IMR-90 (cell line): ENCODE data around the gene GTF2H4. TPM values are rescaled to one million over a fixed set of nuclear protein-coding genes. Genes with fewer than 3 reads are reported as not detected.

Source experiments
- ATAC-seq: fragments of 200-7000 bp; cut with Tn5 transposase; 2 replicates; pipeline ENCODE4 v1.9.1; 2020; ENCODE audit warnings: low read depth, mild to moderate bottlenecking, moderate library complexity
- BruUV-seq: library from RNA; stranded (reverse); fragments of 400-500 nt; replicated peaks from 2 replicates; lab custom pipeline; 2021; lab: Mats Ljungman, UMichigan
- CTCF ChIA-PET: fragments of 300-600 bp; formaldehyde crosslinking; extraction: SDS; loops from one replicate; lab custom pipeline; 2021; ENCODE audit warnings: antibody characterized with exemption; lab: Yijun Ruan, JAX
- POLR2A ChIA-PET: fragments of 300-600 bp; sonication (Branson Sonifier 250); formaldehyde crosslinking; loops from one replicate; lab custom pipeline; 2022; ENCODE audit warnings: antibody characterized with exemption; ENCODE audit not compliant: unreplicated experiment; lab: Charles Lee
- DNase-seq: peaks from one replicate; pipeline ENCODE4 v3.0.0; 2013
- H2AFZ ChIP-seq: replicated peaks from 2 replicates; pipeline ENCODE3; 2013; ENCODE audit warnings: low read length, mild to moderate bottlenecking; ENCODE audit not compliant: poor library complexity
- H2AK5ac ChIP-seq: 2 replicates; pipeline ENCODE4 v1.6.1; 2013; ENCODE audit warnings: low read depth, low read length, inconsistent platforms
- H2AK9ac ChIP-seq: replicated peaks from 2 replicates; pipeline ENCODE3; 2013; ENCODE audit warnings: mild to moderate bottlenecking, low read depth, low read length, moderate library complexity; ENCODE audit not compliant: poor library complexity
- H2BK120ac ChIP-seq: 2 replicates; pipeline ENCODE4 v1.6.1; 2013; ENCODE audit warnings: low read depth, low read length, inconsistent platforms
- H2BK15ac ChIP-seq: 3 replicates; pipeline ENCODE4 v1.6.1; 2013; ENCODE audit warnings: low read depth, low read length, inconsistent platforms
- H2BK20ac ChIP-seq: 2 replicates; pipeline ENCODE4 v1.6.1; 2013; ENCODE audit warnings: low read depth, mild to moderate bottlenecking, inconsistent platforms, low read length, moderate library complexity
- H2BK5ac ChIP-seq: 2 replicates; pipeline ENCODE4 v1.6.1; 2013; ENCODE audit warnings: mild to moderate bottlenecking, low read depth, low read length, inconsistent platforms; ENCODE audit not compliant: poor library complexity, severe bottlenecking
- H3K14ac ChIP-seq: replicated peaks from 2 replicates; pipeline ENCODE4 v1.6.1; 2013; ENCODE audit warnings: low read depth, low read length, inconsistent platforms
- H3K18ac ChIP-seq: 2 replicates; pipeline ENCODE4 v1.6.1; 2013; ENCODE audit warnings: low read depth, low read length, control low read depth
- H3K23ac ChIP-seq: 2 replicates; pipeline ENCODE4 v1.6.1; 2013; ENCODE audit warnings: low read depth, low read length, inconsistent platforms
- H3K27ac ChIP-seq: 2 replicates; pipeline ENCODE4 v1.5.1; 2013; ENCODE audit warnings: mild to moderate bottlenecking, control low read depth, low read length; ENCODE audit not compliant: insufficient read depth
- H3K27me3 ChIP-seq: 2 replicates; pipeline ENCODE4 v1.6.1; 2013; ENCODE audit warnings: low read length; ENCODE audit not compliant: control insufficient read depth, insufficient read depth
- H3K36me3 ChIP-seq: 2 replicates; pipeline ENCODE4 v1.6.1; 2013; ENCODE audit warnings: low read length, mixed read lengths; ENCODE audit not compliant: control insufficient read depth, insufficient read depth
- H3K4ac ChIP-seq: 2 replicates; pipeline ENCODE4 v1.6.1; 2013; ENCODE audit warnings: low read depth, low read length, inconsistent platforms
- H3K4me1 ChIP-seq: 2 replicates; pipeline ENCODE4 v1.6.1; 2013; ENCODE audit warnings: low read length, mixed read lengths; ENCODE audit not compliant: control insufficient read depth, insufficient read depth
- H3K4me2 ChIP-seq: 2 replicates; pipeline ENCODE4 v1.6.1; 2013; ENCODE audit warnings: low read depth, mild to moderate bottlenecking, control low read depth, low read length, moderate library complexity
- H3K4me3 ChIP-seq: 2 replicates; pipeline ENCODE4 v1.5.1; 2013; ENCODE audit warnings: low read depth, mild to moderate bottlenecking, control low read depth, low read length, moderate library complexity; ENCODE audit not compliant: insufficient read depth
- H3K56ac ChIP-seq: 2 replicates; pipeline ENCODE4 v1.6.1; 2013; ENCODE audit warnings: low read length, inconsistent platforms; ENCODE audit not compliant: insufficient read depth; ENCODE audit errors: extremely low read depth
- H3K79me1 ChIP-seq, 2 experiments: 2 replicates each; pipeline ENCODE4 v1.6.1; 2013; ENCODE audit warnings: low read length in 2 of 2, inconsistent platforms in 1 of 2, low read depth in 1 of 2
- H3K9ac ChIP-seq: 2 replicates; pipeline ENCODE4 v1.6.1; 2013; ENCODE audit warnings: low read depth, low read length, control low read depth
- H3K9me1 ChIP-seq: 2 replicates; pipeline ENCODE4 v1.6.1; 2013; ENCODE audit warnings: low read length, inconsistent platforms; ENCODE audit not compliant: insufficient read depth
- H3K9me3 ChIP-seq: 2 replicates; pipeline ENCODE4 v1.6.1; 2013; ENCODE audit warnings: low read length; ENCODE audit not compliant: control insufficient read depth, insufficient read depth
- H4K20me1 ChIP-seq: 2 replicates; pipeline ENCODE4 v1.6.1; 2013; ENCODE audit warnings: low read length, inconsistent platforms; ENCODE audit not compliant: insufficient read depth
- H4K5ac ChIP-seq: 2 replicates; pipeline ENCODE4 v1.6.1; 2013; ENCODE audit warnings: mild to moderate bottlenecking, low read depth, low read length, control low read depth
- H4K8ac ChIP-seq, 2 experiments: 2 replicates each; pipeline ENCODE4 v1.6.1; 2013; ENCODE audit warnings: low read depth in 2 of 2, low read length in 2 of 2, control low read depth in 1 of 2, inconsistent platforms in 1 of 2
- H4K91ac ChIP-seq: 2 replicates; pipeline ENCODE4 v1.6.1; 2013; ENCODE audit warnings: low read depth, low read length, inconsistent platforms; ENCODE audit not compliant: insufficient read depth
- BHLHE40 ChIP-seq: fragments of 150-350 bp; IDR thresholded peaks from 2 replicates; pipeline ENCODE4 v1.6.1; 2016; ENCODE audit warnings: mild to moderate bottlenecking, low read depth, low read length
- CEBPB ChIP-seq: IDR thresholded peaks from 2 replicates; pipeline ENCODE4 v1.6.1; 2012; ENCODE audit warnings: low read depth, low read length, improper control_type of control experiment
- CHD1 ChIP-seq: IDR thresholded peaks from 2 replicates; pipeline ENCODE4 v1.6.1; 2012; ENCODE audit warnings: low read depth, low read length, improper control_type of control experiment
- FOS ChIP-seq: fragments of 150-350 bp; IDR thresholded peaks from 2 replicates; pipeline ENCODE4 v1.6.1; 2016; ENCODE audit warnings: low read depth, low read length
- MAFK ChIP-seq: IDR thresholded peaks from 2 replicates; pipeline ENCODE4 v1.6.1; 2012; ENCODE audit warnings: low read depth, low read length, improper control_type of control experiment
- MAZ ChIP-seq: IDR thresholded peaks from 2 replicates; pipeline ENCODE4 v1.6.1; 2012; ENCODE audit warnings: low read depth, mild to moderate bottlenecking, low read length, improper control_type of control experiment, moderate library complexity, borderline replicate concordance
- MXI1 ChIP-seq: IDR thresholded peaks from 2 replicates; pipeline ENCODE4 v1.6.1; 2012; ENCODE audit warnings: low read depth, mild to moderate bottlenecking, low read length, moderate library complexity, borderline replicate concordance
- NFE2L2 ChIP-seq: fragments of 150-350 bp; IDR thresholded peaks from 2 replicates; pipeline ENCODE4 v1.6.1; 2016; ENCODE audit warnings: low read depth, mild to moderate bottlenecking, low read length
- POLR2A ChIP-seq: IDR thresholded peaks from 2 replicates; pipeline ENCODE4 v1.6.1; 2012; ENCODE audit warnings: mild to moderate bottlenecking, low read depth, low read length
- RAD21 ChIP-seq: IDR thresholded peaks from 2 replicates; pipeline ENCODE4 v1.6.1; 2012; ENCODE audit warnings: low read length, improper control_type of control experiment
- RCOR1 ChIP-seq: IDR thresholded peaks from 2 replicates; pipeline ENCODE4 v1.6.1; 2012; ENCODE audit warnings: mild to moderate bottlenecking, low read length, improper control_type of control experiment; ENCODE audit not compliant: insufficient replicate concordance
- RFX5 ChIP-seq: IDR thresholded peaks from 2 replicates; pipeline ENCODE4 v1.8.0; 2012; ENCODE audit warnings: low read depth, mild to moderate bottlenecking, low read length, moderate library complexity
- SMC3 ChIP-seq: fragments of 150-350 bp; IDR thresholded peaks from 2 replicates; pipeline ENCODE4 v1.6.1; 2016; ENCODE audit warnings: low read depth, mild to moderate bottlenecking, antibody characterized with exemption, low read length, moderate library complexity
- WGBS, 2 experiments: methylation state at CpG; one replicate each; pipeline versions ENCODE4 v1.1.5 to v1.1.7; 2013; ENCODE audit warnings: missing lambda C conversion rate in 2 of 2; ENCODE audit not compliant: insufficient read length in 1 of 2; ENCODE audit errors: extremely low coverage in 2 of 2; 5-methylcytosine and 5-hydroxymethylcytosine counted together
- dilution Hi-C: fragments of 300-500 bp; cut with HindIII; formaldehyde crosslinking; loops from one replicate; pipeline ENCODE4 v1.14.3; 2018; ENCODE audit warnings: low sequenced_read_pairs; ENCODE audit not compliant: unreplicated experiment
- in situ Hi-C: fragments of 300-500 bp; cut with MboI; formaldehyde crosslinking; loops from 3 replicates; pipeline ENCODE4 v1.14.3; 2019; ENCODE audit warnings: low sequenced_read_pairs, inconsistent platforms, mixed read lengths
- intact Hi-C: fragments of 100-400 bp; cut with micrococcal nuclease; formaldehyde crosslinking; loops from 2 replicates; pipeline ENCODE4 v1.10.0; 2022
- polyA plus RNA-seq, 3 experiments: library from polyadenylated mRNA; depleted of rRNA; stranded (reverse); fragments of >200 nt; gene quantifications; 2 replicates each; pipeline ENCODE4 v1.2.3, GENCODE V29; 2012; ENCODE audit warnings: low replicate concordance in 1 of 3
- total RNA-seq: library from RNA; depleted of rRNA; stranded (reverse); fragments of >200 nt; gene quantifications from 2 replicates; pipeline ENCODE4 v1.2.3, GENCODE V29; 2012
- TF ChIP-seq, protein P1 (sequence below): fragments of 150-350 bp; IDR thresholded peaks from 2 replicates; pipeline ENCODE4 v1.6.1; 2016; ENCODE audit warnings: low read depth, mild to moderate bottlenecking, low read length, moderate library complexity, borderline replicate concordance
- TF ChIP-seq, protein P2 (sequence below): conservative IDR thresholded peaks from 2 replicates; pipeline ENCODE4 v1.5.1; 2012; ENCODE audit warnings: mild to moderate bottlenecking, low read depth, low read length, improper control_type of control experiment
- TF ChIP-seq, protein P3 (sequence below): fragments of 150-350 bp; IDR thresholded peaks from 2 replicates; pipeline ENCODE4 v1.6.1; 2017; ENCODE audit warnings: mild to moderate bottlenecking, antibody characterized with exemption, low read length, low read depth

The GTF2H4 gene
- total and polyA plus RNA-seq, 2 of the 4 experiments (the other 2 are of a cell fraction): 13.4 to 30.8 TPM

DNA sequence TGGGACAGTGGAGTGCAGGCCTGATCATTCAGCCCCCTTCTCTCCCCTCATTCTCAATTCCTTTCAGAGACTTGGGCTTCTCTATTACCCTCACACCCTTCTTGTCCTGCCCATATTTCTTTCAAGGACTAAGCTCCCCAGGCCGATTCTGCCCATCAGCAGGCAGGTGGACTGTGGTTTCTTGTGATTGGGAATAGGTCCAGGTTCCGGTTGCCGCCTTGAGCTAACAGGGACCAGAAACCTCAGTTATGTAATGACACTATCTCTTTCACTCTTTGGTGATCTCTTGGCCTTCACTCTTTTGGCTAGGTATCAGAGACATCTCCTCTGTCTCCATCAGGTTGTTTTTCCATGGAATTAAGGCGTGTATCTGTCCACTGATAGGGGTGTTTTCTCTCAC lies 39.2 kb downstream of the GTF2H4 start:
- no peaks in the 10 kb centered on the region for H3K79me1 ChIP-seq
- no peak overlapping the region for H2BK15ac ChIP-seq
- H4K91ac ChIP-seq: no peak overlapping the region
- H3K9me3 ChIP-seq: peaks cover 9% of the 10 kb centered on the region
- intact Hi-C loops: no loop called here
- H3K4me1 ChIP-seq: peaks cover 1% of the 10 kb centered on the region; the same call in 1 of the 2 replicates
- ChIA-PET POLR2A (no interaction called here), CTCF (no interaction called here)
- no peak overlapping the region for H2BK20ac ChIP-seq
- H4K5ac ChIP-seq: no peak overlapping the region
- peaks cover 9% of the 10 kb centered on the region for H3K9me1 ChIP-seq
- H3K27me3 ChIP-seq: peaks cover 51% of the 10 kb centered on the region
- no peak overlapping the region for H3K14ac ChIP-seq
- no peak overlapping the region for H2AK9ac ChIP-seq
- no peak overlapping the region for H3K4ac ChIP-seq
- no peak overlapping the region for H3K9ac ChIP-seq
- H2BK5ac ChIP-seq: no peak overlapping the region
- no peak overlapping the region for H3K18ac ChIP-seq
- no CpG with 5 or more reads among the region's 4 CpGs for WGBS, 2 experiments
- H4K8ac ChIP-seq: no peak overlapping the region
- no peaks in the 10 kb centered on the region for H3K36me3 ChIP-seq
- H3K56ac ChIP-seq: no peak overlapping the region
- H3K4me3 ChIP-seq: no peak overlapping the region
- H3K23ac ChIP-seq: no peak overlapping the region
- H2AFZ ChIP-seq: no peak overlapping the region
- no peak overlapping the region for H2AK5ac ChIP-seq
- H2BK120ac ChIP-seq: no peak overlapping the region
- ATAC-seq (no peak), DNase-seq (no peak)
- TF ChIP-seq CEBPB (no peak), RAD21 (no peak), MAFK (no peak), RCOR1 (no peak), NFE2L2 (no peak), BHLHE40 (no peak), CHD1 (no peak), MAZ (no peak), MXI1 (no peak), RFX5 (no peak), FOS (no peak), POLR2A (no peak), SMC3 (no peak)
- TF ChIP-seq, protein P1, sequence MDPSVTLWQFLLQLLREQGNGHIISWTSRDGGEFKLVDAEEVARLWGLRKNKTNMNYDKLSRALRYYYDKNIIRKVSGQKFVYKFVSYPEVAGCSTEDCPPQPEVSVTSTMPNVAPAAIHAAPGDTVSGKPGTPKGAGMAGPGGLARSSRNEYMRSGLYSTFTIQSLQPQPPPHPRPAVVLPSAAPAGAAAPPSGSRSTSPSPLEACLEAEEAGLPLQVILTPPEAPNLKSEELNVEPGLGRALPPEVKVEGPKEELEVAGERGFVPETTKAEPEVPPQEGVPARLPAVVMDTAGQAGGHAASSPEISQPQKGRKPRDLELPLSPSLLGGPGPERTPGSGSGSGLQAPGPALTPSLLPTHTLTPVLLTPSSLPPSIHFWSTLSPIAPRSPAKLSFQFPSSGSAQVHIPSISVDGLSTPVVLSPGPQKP: no peak
- TF ChIP-seq, protein P2, sequence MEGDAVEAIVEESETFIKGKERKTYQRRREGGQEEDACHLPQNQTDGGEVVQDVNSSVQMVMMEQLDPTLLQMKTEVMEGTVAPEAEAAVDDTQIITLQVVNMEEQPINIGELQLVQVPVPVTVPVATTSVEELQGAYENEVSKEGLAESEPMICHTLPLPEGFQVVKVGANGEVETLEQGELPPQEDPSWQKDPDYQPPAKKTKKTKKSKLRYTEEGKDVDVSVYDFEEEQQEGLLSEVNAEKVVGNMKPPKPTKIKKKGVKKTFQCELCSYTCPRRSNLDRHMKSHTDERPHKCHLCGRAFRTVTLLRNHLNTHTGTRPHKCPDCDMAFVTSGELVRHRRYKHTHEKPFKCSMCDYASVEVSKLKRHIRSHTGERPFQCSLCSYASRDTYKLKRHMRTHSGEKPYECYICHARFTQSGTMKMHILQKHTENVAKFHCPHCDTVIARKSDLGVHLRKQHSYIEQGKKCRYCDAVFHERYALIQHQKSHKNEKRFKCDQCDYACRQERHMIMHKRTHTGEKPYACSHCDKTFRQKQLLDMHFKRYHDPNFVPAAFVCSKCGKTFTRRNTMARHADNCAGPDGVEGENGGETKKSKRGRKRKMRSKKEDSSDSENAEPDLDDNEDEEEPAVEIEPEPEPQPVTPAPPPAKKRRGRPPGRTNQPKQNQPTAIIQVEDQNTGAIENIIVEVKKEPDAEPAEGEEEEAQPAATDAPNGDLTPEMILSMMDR: no peak
- TF ChIP-seq, protein P3, sequence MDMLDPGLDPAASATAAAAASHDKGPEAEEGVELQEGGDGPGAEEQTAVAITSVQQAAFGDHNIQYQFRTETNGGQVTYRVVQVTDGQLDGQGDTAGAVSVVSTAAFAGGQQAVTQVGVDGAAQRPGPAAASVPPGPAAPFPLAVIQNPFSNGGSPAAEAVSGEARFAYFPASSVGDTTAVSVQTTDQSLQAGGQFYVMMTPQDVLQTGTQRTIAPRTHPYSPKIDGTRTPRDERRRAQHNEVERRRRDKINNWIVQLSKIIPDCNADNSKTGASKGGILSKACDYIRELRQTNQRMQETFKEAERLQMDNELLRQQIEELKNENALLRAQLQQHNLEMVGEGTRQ: no peak
- dilution Hi-C loops: no loop called here
- no peak overlapping the region for H3K27ac ChIP-seq
- no peak overlapping the region for H3K4me2 ChIP-seq
- in situ Hi-C loops: no loop called here
- no peaks in the 10 kb centered on the region for H4K20me1 ChIP-seq
- BruUV-seq: no TSS peak
